ENCODE data around the gene MAP3K6.
"Not testable (repeated sequence)": the region's sequence is repeated elsewhere in the genome, so short reads cannot be mapped to it uniquely, and the experiment has no call there.

MAP3K6 gene, protein sequence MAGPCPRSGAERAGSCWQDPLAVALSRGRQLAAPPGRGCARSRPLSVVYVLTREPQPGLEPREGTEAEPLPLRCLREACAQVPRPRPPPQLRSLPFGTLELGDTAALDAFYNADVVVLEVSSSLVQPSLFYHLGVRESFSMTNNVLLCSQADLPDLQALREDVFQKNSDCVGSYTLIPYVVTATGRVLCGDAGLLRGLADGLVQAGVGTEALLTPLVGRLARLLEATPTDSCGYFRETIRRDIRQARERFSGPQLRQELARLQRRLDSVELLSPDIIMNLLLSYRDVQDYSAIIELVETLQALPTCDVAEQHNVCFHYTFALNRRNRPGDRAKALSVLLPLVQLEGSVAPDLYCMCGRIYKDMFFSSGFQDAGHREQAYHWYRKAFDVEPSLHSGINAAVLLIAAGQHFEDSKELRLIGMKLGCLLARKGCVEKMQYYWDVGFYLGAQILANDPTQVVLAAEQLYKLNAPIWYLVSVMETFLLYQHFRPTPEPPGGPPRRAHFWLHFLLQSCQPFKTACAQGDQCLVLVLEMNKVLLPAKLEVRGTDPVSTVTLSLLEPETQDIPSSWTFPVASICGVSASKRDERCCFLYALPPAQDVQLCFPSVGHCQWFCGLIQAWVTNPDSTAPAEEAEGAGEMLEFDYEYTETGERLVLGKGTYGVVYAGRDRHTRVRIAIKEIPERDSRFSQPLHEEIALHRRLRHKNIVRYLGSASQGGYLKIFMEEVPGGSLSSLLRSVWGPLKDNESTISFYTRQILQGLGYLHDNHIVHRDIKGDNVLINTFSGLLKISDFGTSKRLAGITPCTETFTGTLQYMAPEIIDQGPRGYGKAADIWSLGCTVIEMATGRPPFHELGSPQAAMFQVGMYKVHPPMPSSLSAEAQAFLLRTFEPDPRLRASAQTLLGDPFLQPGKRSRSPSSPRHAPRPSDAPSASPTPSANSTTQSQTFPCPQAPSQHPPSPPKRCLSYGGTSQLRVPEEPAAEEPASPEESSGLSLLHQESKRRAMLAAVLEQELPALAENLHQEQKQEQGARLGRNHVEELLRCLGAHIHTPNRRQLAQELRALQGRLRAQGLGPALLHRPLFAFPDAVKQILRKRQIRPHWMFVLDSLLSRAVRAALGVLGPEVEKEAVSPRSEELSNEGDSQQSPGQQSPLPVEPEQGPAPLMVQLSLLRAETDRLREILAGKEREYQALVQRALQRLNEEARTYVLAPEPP (N-terminal part only)

DNA sequence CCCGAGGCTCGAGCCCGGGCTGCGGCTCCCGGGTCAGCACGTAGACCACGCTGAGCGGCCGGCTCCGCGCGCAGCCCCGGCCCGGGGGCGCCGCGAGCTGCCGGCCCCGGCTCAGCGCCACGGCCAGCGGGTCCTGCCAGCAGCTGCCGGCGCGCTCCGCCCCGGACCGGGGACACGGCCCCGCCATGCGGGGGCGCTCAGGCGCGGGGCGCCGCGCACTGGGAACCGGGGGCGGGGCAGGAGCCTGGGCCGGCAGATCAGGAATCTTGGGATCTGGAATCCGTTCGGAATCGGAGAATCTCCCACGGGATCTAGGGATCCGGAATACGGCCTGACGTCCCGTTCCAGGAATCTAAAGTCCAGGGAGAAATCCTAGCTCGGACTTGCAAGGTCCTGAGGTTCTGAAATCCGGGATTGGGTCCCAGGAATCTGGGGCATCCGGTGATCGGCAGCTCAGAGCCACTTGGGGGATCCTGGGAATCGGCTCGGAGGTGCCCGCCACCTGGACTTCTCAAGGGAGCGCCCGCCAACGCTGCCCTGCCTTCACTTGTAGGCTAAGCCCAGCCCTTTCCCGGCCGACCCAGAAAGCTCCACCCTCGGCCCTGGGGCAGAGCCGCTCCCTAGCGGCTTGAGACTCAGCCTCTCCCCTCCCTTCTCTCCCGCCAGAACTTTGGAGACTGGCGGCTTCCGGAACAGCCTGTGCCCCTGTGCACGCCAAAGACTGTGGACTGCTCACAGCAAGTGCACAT, at the start of gene MAP3K6:
MAP3K6 (minus strand) TSS at position 551 of the 749 bp plus-strand sequence; CDS start at position 187, 364 bp downstream.
- DNase-seq: peak; percentile 87

DNA sequence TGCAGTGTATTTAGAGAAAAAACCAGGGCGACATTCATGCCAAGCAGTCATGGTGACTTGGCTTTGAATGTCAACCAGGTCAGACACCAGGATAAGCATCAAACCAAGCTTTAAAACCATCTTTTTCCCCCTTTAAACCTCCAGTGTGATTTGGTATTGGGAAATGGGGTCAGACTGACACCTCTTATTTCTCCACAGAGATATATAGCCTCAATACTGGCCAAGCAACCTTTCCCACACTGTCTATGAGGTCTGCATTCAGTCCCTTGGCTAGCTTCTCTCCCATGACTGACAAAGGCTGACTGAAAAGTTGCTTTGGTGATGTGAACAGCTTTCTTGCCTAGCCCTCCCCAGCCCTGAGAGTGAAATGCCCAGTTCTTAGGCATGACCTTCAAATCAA, 47.3 kb upstream of the MAP3K6 start:
- DNase-seq: no peak

DNA sequence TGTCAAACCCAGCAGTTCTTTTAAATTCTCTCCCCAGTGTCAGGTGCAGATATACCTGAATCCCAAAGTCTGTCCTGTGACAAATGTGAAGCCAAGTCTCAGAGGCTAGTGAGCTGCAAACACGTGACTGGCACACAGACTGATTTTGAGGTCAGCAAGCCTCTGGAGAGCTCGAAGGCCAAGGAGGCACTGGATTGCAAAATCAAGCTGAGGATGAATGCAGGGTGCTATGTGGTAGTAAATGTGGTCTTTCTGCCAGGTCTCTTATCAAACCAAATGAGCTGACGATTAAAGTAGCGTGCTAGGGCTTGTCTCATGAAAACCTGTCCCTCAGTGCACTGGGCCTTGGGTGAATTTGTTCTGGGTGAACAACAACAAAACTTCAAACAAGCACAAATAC, 46.2 kb upstream of the MAP3K6 start:
- DNase-seq: no peak

DNA sequence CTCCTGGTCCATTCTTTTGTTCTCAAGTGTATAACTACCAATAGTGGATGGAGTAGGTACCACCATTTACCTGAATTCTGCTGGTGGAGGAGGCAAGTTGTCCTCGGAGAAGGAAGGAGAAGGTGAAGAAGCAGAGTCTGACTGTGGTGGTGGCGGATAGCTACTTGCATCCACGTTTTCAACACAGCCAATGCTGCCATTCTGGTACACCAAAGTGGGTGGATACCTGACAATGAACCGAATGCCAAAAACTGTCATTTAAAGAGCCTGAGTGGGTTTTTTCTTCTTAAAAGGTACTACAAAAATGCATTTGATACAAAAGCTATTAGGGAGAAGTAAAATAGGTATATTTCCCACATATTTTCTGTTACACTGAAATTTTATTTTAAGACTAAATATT, 45.7 kb upstream of the MAP3K6 start:
- DNase-seq: no peak

DNA sequence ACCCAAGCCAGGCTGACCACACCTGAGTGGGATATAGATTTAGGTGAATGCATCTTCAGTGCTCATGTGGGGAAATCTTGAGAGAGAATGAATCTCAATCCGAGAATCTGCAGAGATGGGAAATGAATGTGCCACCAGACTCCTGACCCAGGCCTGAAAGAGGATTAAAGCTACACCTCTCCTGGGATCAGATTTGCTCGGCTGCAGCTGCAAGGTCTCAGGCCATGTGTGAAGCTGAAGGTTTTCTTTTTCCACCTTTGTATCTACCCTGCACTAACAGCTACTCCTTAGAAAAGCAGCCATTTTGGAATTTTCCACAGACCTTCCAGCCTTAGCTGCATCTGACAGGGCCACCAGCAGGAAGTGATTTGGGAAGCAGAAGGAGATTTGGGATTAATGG, 43.9 kb upstream of the MAP3K6 start:
- DNase-seq: no peak

DNA sequence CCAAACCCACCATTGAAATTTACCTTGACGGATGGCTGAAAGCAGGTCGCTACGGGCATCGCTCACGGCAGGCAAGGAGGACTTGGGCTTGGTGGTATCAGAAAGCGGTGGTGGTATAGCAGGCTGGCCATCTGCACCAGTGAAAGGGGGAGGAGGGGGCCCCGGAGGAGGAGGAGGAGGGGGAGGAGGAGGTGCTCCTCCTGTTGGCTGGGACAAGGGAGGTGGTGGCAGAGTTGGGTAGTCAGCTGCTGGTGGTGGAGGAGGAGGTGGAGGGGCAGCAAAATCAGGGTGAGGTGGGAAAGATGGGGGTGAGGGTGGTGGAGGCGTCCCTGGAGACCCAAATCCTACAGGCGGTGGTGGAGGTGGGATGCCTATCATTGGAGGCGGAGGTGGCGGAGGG, 42.9 kb upstream of the MAP3K6 start:
- no peak for DNase-seq

DNA sequence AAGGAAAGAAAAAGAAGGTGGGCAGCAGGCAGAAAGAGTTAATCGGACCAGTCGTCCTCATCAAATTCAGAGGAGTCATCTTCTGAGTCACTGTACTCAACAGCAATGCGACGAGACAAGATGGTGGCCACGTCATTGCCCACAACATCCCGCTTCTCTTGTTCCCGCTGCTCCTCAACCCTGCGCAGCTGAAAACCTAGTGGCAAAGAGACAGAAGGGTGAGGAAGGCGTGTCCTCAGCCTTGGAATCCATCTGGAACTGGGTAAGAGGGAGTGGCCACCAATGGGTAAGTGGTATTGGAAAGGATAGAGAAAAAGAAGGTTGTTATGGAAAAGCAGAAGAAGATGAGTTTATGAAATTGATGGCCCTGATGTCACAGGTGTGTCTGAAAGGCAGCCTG, 41.4 kb upstream of the MAP3K6 start:
- DNase-seq: no peak

DNA sequence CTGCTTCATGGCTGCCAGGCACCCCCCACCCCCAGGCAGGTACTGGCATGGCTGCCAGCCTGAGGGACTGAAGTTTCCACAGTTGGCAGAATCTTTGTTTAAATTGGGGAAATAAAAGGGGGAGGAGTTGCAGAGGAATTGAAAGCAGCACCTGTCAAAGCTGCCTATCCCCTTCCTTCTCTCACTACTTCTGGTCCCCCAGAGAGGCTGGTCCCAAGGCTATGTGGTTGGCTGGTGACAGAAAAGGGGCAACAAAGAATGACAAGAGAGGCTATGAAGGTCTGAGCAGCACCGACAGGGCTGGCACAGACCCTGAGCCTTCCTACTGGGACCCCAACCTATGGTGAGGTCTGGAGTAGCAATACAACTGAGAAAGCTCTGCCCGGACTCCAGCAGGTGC, 40.0 kb upstream of the MAP3K6 start:
- DNase-seq: not testable (repeated sequence)

DNA sequence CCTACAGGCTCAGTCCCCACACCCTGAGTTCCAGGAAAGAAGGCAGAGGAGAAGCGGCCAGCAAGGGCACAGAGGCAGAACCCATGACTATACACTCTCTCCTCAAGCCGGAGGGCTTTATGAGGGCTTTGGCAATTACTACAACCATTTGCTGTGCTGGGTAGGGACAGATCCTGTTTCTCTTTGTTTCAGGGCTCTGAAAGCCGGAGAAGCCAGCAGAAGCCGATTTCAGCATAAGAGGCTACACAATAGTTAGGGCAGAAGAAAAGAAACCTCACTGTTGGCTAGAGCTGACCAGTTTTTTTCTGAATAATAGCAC, 39.6 kb upstream of the MAP3K6 start:
- DNase-seq: no peak

DNA sequence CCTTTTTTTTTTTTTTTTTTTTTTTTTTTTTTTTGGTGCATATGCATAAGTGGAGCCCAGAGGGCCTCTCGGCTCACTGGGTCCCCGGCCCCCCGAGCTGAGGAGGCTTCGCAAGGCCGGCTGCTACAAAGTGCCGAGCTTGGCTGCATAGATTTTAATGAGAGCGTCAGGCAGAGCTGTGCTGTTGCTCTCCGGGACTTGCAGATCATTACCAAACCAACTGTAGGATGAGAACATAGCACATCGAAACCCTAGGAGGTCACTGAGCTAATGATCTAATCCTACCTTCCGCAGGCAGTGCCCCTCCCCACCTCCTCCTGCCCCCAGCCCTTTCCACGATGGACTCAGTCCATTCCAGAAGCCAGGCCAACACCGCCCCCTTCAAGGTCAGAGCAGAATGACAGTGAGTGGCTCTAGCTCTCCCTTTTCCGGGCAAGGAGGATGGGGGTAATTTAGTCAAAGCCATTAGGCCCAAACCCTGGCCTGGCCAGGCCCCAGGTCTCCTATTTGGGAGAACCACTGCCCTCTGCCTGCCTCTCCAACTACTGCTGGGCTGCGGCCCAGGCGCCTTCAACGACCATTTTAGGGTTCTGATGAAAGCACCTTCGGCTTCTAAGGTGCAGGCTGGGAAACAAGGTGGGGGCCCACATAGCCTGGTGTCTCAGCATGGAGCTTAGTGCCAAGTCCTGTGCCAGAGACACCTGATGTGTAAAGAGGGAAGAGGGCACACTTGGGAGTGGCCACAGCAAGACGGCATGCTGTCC, 39.0 kb upstream of the MAP3K6 start:
- not testable (repeated sequence) for DNase-seq

DNA sequence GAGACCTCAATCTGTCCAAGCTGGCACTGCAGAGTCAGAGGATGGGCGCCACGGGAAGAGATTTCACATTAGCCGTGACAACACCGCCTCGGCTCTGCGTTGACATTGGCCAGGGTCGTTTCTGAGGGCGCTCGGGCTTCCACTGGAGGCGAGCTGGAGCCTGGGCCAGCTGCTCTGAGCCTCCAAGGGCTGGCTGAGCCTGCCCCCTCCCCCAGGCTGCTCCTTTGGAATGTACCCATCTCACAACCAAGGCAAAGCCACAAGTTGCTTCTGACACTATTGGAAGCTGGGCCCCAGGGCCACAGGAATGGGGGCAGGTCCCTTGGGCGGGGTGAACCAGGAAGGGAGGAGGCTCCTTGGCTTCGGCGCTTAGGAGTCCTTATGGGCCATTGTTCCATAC, 38.3 kb upstream of the MAP3K6 start:
- peak; percentile 76 for DNase-seq

DNA sequence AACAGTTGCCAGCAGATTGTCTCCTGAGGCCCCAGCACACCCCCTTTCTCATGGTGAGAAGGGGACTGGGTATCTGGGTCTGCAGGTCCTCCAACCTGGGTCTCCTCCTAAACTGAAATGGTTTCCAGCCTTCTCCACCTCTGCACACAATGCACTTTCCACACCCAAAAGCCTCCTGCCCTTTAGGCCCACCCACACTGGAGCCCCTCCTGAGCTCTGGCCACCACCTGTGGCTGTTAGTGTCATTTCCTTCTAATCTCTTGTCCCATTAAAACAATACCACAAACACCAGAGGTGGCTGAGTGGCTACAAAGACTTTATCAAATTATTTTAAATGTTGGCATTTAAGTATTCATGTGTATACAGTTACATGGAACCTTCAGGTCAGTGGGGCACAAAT, 37.2 kb upstream of the MAP3K6 start:
- no peak for DNase-seq

DNA sequence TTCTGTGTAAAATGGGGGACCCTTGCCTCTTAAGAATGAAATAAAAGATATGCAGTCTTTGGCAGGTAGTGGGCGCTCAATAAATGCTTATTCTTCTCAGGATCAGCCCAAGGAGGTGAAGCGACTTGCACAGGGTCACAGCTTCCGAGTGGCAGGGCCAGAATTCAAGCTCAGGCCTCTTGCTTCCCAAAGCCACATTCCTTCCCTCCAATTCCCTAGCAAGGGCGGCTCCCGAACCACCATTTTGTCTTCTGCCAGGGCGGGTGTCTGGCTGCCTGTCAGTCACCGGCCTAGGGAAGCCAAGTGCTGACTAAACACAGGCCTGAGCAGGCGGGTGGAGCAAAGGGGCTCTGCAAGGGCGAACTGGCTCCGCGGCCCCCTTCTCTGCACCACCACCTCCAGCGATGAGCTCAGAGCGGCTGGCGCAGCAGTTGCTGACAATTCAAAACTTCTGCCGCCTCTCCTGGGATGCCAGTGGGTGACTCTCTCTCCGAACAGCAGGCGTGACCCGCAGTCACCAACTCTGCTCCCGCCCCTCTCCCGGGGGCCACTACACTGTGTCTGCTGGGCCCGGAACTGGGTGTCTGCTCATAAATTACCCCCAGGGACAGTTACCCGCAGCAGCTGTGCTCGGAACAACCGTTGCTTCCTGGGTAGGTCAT, 36.4 kb upstream of the MAP3K6 start:
- peak; percentile 92 for DNase-seq

DNA sequence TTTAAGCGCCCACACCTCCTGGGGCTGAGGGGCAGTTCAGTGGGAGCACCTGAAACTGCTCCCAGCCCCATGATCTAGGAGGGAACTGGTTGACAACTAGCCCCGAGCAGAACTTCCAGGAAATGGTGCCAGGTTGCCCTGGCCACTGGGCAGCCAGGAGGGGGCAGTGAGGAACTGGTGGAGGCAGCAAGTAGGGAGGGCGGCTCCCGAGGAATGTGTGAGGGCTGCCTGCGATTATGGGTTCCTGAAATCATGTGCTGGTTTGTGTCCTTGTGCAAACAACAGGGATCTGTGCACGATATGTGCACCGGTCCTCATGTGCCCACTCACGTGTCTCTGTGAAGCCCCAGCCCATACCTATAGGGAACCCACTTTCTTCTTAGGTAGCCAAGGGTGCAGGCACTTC, 35.6 kb upstream of the MAP3K6 start:
- peak; percentile 81 for DNase-seq

DNA sequence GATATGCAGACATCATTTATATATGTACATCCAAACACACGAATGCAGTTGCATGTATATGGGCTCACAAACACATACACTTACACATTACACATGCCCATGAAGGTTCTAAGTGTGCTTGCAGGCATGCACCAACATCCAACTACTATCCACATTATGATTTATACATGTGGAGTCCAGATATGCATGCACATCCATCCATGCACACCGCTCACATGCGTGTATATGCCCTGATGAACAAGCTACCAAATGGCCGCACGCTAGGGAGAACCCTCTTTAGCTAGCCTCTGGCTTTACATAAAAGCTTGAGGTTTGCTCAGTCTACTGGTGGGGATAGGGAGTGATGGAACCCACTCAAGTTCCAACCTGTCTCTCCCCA, 34.2 kb upstream of the MAP3K6 start:
- DNase-seq: no peak

DNA sequence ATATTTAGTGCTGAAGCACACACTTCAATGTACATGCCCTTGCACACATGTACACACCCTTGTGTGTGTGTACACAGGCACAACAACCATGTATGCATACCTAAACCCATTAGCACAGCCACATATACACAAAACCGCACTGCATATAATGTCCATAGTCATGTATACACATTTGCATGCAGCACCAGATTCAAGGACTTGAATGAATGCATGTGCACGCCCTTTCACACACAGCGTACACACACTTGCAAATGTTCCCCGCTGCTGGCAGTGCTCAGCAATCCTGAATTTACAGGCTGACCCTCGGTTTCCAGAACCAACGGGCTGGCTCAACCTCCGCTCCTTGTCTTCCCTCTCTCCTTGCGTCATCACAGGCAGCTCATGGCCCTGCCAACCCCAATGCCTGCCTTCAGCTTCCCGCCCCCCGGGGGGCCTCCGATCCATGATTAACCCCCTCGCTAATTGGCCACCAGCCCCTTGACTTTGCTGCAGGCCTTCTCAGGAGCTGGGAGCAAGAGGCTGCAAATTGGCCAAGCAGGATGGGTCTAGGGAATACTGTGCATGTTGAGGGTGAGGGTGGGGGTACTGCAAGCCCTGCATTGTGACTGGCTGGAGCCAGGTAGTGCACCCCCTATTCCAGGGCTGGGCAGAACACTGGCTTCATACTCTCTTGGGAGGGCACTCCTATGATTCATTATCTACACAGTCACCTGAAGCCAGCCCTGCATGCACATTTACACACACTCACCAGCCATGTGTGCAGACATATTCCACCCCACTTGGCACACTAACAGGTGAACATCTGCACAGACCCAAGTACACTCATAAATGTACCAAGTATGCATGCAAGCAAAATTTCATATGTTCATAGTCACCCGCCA, 33.6 kb upstream of the MAP3K6 start:
- no peak for DNase-seq

DNA sequence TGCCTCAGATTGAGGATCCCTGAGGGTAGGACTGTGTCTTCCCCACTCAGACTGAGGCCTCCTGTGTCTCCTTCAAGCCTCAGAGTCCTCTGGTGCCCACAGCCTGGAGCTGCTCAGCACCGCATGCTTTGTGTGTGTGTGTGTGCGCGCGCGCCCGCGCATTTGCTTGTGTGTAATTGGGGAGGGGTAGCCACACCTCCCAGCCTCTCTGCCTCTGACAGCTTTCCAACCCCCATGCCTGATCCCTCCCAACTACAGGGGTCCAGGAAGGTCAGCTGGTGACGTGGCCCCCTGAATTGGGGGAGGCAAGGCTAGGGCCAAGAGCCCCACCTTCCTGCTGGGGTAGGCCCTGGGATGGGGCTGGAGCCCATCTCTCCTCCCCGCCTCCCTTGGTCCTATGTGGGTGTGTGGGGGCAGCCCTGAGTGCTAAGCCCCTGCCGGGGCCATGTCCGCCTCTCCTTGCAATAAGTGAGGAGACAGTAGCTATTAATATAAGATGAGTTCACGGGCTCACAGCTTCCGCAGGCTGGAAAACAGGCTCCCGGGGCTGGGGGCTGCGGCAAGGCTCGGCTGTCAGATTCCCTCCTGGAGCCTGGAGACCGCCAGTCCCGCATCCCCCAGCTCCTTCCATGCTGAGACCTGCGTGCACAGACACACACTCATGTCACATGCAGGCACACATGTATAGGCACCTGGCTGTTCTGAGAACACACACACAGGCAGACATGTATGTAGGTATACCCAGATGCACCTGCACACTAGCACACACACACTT, 32.7 kb upstream of the MAP3K6 start:
- DNase-seq: peak; percentile 68

DNA sequence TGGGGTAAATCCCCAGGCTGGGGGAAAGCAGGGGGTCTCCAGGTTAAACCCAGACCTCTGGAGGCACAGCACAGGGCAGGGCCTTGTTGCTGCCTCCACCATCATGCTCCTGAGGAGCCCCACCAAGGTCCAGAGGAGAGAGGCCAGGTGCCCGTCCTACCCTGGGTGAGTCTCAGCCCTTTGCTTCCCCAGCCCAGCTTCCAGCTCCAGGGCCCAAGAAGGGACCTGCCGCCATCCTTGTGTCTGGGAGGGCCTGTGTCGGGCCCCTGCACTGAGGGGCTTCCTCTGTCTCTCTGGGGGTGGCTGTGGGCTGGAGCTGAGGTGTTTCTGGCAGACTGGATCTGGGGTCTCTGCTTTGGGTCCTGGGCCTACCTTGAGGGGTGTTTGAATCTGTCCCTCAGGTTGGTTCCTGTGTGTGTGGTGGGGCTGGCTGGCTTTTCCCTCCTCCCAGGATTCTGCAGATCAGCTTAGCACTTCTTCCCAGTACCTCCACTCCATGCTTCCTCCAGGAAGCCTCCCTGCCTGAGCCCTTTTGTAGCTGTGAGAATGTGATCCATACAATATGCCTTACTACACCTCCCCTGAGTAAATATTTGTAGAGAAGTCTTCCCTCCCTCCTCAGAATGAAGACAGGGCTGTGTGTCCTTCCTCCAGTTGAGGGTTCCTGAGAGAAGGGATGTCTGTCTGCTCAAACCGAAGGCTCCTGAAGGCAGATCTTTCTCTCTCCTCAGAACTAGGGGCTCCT, 31.8 kb upstream of the MAP3K6 start:
- no peak for DNase-seq

DNA sequence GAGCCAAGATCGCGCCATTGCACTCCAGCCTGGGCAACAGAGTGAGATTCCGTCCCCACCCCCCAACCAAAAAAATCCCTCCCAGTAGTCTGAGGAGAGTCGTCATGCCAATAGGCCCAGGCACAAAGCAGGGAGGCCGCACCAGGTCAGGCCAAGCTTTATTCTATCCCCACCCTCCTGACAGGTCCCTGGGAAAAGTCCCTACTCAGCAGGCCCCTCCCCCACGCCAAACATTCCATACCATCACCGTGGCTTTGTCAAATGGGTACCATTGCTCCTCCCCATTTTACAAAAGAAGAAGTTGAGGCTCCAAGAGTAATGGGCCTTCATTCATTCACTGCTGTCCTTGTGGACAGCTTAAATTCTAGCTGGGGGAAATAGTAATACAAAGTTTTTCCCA, 31.0 kb upstream of the MAP3K6 start:
- no peak for DNase-seq

Measured in femur (tissue), 1 donor.